DOHH2 (cell line): ENCODE data around the gene MTERF4.

ENCODE experiments used
- H3F3A ChIP-seq: fragments of 200-600 bp; sonication (generic), shearing (Covaris generic); 2 replicates; pipeline ENCODE4 v1.6.0; 2016; ENCODE audit warnings: antibody characterized with exemption, mild to moderate bottlenecking; ENCODE audit not compliant: control insufficient read depth, insufficient read depth
- H3K27ac ChIP-seq: fragments of 200-600 bp; sonication (generic); 2 replicates; pipeline ENCODE4 v1.5.1; 2014; ENCODE audit warnings: low read depth, mild to moderate bottlenecking, low read length, moderate library complexity
- H3K27me3 ChIP-seq: fragments of 200-600 bp; sonication (generic); 2 replicates; pipeline ENCODE4 v1.6.1; 2014; ENCODE audit warnings: mild to moderate bottlenecking, low read length, mixed read lengths; ENCODE audit not compliant: control insufficient read depth
- H3K36me3 ChIP-seq: fragments of 200-600 bp; sonication (generic); 2 replicates; pipeline ENCODE4 v1.6.1; 2014; ENCODE audit warnings: mild to moderate bottlenecking, low read length, moderate library complexity, mixed read lengths; ENCODE audit not compliant: control insufficient read depth
- H3K4me1 ChIP-seq: fragments of 200-600 bp; sonication (generic); 2 replicates; pipeline ENCODE4 v1.6.1; 2014; ENCODE audit warnings: mild to moderate bottlenecking, low read length, mixed read lengths; ENCODE audit not compliant: control insufficient read depth
- H3K4me2 ChIP-seq: fragments of 200-600 bp; sonication (generic); 2 replicates; pipeline ENCODE4 v1.6.0; 2014; ENCODE audit warnings: mild to moderate bottlenecking, low read length, moderate library complexity
- H3K4me3 ChIP-seq: fragments of 200-600 bp; sonication (generic); 2 replicates; pipeline ENCODE4 v1.5.1; 2014; ENCODE audit warnings: mild to moderate bottlenecking, low read length, mixed read lengths
- H3K79me2 ChIP-seq: fragments of 200-600 bp; sonication (generic); 2 replicates; pipeline ENCODE4 v1.6.1; 2014; ENCODE audit warnings: mild to moderate bottlenecking, low read length, mixed read lengths; ENCODE audit not compliant: control insufficient read depth
- H3K9me2 ChIP-seq: fragments of 200-600 bp; sonication (generic); replicated peaks from 2 replicates; pipeline ENCODE4 v1.6.1; 2014; ENCODE audit warnings: mild to moderate bottlenecking, low read length, mixed read lengths; ENCODE audit not compliant: control insufficient read depth
- H3K9me3 ChIP-seq: fragments of 200-600 bp; sonication (generic); 2 replicates; pipeline ENCODE4 v1.6.1; 2014; ENCODE audit warnings: antibody characterized with exemption, low read length, mixed read lengths; ENCODE audit not compliant: control insufficient read depth, insufficient read depth
- H4K20me1 ChIP-seq: fragments of 200-600 bp; sonication (generic); 2 replicates; pipeline ENCODE4 v1.6.0; 2014; ENCODE audit warnings: low read depth, mild to moderate bottlenecking, antibody characterized with exemption, low read length, moderate library complexity; ENCODE audit not compliant: control insufficient read depth, insufficient read depth
- EZH2phosphoT487 ChIP-seq: fragments of 200-600 bp; sonication (generic); IDR thresholded peaks from 2 replicates; pipeline ENCODE4 v1.6.1; 2017; ENCODE audit warnings: borderline replicate concordance, mild to moderate bottlenecking, antibody characterized with exemption, low read length, moderate library complexity, mixed read lengths
- TF ChIP-seq, protein P1 (sequence below): fragments of 200-600 bp; sonication (generic); IDR thresholded peaks from one replicate; pipeline ENCODE4 v1.5.1; 2014; ENCODE audit warnings: antibody characterized with exemption, mild to moderate bottlenecking, low read depth, low read length; ENCODE audit not compliant: poor library complexity, severe bottlenecking

Gene MTERF4

DNA sequence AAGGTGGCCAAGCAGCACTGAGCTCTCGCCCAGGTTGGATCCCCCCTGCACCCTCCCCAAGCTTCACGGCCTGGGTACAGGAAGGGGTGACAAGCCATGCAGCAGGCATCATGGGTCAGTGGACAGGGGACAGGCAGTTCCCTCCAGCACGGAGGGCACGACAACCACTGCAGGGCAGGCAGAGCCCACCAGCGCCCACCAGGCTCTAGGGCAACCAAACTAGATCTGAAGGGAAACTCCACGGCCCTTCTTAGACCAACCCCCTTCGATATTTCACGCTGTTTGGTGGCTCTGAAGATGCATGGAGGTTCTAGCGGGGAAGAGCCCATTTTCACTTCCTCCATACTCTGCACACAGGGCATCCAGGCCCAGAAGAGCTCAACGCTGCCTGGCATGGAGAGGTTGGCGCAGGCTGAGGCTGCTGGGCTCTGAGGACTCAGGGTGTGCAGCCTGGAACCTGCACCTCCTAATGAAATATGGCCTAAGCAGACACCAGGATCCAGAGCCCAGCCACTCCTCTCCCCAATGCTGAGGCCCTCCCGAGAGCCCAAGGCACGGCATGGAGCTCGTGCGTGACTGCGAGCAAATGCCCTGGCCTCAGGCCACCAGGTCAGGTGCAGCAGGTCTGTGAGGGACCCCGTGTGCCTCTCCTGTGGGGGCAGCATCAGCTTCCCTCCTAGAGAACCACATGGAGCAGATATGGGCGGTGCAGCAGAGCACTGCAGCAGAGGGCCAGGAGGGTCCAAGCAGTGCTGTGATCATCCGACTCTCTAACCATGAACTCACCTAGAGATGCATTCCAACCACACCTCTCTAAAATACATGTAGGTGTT lies 8.7 kb upstream of the MTERF4 start:
- H3K9me2 ChIP-seq, result no peaks in the 10 kb centered on the region
- no peaks in the 10 kb centered on the region for H4K20me1 ChIP-seq
- no peaks in the 10 kb centered on the region for H3K9me3 ChIP-seq
- no peak overlapping the region; the same call in 1 of the 2 replicates for H3K27ac ChIP-seq
- H3K4me1 ChIP-seq, result peaks cover 18% of the 10 kb centered on the region
- no peaks in the 10 kb centered on the region for H3F3A ChIP-seq
- no peaks in the 10 kb centered on the region for H3K27me3 ChIP-seq
- H3K4me3 ChIP-seq, result no peak overlapping the region
- H3K36me3 ChIP-seq, result peaks cover 42% of the 10 kb centered on the region
- TF ChIP-seq EZH2phosphoT487, result no peak
- TF ChIP-seq, protein P1, sequence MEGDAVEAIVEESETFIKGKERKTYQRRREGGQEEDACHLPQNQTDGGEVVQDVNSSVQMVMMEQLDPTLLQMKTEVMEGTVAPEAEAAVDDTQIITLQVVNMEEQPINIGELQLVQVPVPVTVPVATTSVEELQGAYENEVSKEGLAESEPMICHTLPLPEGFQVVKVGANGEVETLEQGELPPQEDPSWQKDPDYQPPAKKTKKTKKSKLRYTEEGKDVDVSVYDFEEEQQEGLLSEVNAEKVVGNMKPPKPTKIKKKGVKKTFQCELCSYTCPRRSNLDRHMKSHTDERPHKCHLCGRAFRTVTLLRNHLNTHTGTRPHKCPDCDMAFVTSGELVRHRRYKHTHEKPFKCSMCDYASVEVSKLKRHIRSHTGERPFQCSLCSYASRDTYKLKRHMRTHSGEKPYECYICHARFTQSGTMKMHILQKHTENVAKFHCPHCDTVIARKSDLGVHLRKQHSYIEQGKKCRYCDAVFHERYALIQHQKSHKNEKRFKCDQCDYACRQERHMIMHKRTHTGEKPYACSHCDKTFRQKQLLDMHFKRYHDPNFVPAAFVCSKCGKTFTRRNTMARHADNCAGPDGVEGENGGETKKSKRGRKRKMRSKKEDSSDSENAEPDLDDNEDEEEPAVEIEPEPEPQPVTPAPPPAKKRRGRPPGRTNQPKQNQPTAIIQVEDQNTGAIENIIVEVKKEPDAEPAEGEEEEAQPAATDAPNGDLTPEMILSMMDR, result no peak
- H3K4me2 ChIP-seq, result peak overlapping the region; percentile 14; the same call in 1 of the 2 replicates
- no peaks in the 10 kb centered on the region for H3K79me2 ChIP-seq

DNA sequence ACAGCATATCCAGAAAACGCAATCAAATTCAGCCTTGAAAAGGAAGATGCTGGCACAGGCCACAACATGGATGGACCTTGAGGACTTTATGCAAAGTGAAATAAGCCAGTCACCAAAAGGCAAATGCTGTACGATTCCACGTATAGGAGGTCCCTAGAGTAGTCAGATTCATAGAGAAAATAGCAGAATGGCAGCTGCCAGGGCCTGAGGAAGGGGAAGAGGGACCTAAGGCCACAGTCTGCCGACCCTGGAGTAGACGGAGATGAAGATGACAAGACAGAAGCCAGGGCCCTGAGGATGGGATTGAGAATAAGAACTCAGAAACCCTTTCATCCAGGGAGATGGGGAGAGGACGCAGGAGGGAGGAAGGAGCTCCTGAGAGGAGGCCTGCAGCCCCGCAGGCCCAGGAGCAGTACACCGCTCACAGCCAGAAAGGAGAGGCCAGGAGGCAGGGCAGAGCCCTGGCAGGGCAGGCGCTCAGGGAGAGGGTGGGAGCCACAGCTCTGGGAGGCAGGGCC lies 8.1 kb upstream of the MTERF4 start:
- Histone ChIP-seq H3K36me3 (peaks cover 41% of the 10 kb centered on the region), H3K27ac (no peak overlapping the region; the same call in 1 of the 2 replicates), H3K4me3 (no peak overlapping the region), H3K9me2 (no peaks in the 10 kb centered on the region), H3F3A (no peaks in the 10 kb centered on the region), H3K27me3 (no peaks in the 10 kb centered on the region), H3K4me2 (peak overlapping the region; percentile 14; the same call in 1 of the 2 replicates), H3K79me2 (no peaks in the 10 kb centered on the region), H3K9me3 (no peaks in the 10 kb centered on the region), H4K20me1 (no peaks in the 10 kb centered on the region), H3K4me1 (peaks cover 19% of the 10 kb centered on the region)
- TF ChIP-seq EZH2phosphoT487, result no peak
- TF ChIP-seq, protein P1, result no peak

DNA sequence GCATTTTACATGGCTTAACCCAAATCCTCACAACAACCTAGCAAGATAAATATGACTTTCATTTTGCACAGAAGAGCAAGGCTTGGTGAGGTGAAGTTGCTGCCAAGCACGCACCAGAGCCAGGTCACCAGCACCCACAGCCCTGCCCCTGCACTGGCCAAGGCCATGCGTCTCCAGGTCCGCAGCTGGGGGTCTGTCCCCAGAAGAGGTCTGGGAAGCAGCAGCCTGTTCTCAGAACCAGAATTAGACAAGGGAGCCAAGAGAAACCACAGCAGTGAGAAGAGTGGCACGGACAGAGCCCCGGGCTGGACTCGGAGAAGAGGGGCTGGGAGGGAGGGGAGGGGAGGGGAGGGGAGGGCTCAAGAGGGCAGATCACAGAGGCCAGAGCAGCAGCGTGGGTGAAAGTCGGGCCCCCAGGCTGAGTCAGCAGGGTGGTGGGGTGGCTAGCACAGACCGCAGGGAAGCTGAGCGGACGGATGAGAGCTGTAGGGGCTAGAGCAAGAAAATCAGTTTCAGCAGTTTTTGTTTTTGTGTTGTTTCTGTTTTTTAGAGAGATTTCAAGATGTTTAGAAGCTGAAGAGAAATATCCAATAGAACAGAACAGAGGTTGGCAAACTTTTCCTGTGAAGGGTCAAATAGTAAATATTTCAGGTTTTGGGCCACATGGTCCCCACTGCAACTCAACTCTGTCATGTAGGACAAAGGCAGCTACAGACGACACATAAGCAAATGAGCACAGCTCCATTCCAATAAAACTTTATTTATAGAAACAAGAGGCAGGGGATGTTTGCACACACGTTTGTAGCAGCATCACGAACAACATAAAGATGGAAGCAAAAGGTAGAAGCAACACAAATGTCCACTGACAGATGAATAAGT lies 7.4 kb upstream of the MTERF4 start:
- Histone ChIP-seq H3K4me3 (no peak overlapping the region), H3K9me2 (no peaks in the 10 kb centered on the region), H3K4me1 (peaks cover 19% of the 10 kb centered on the region), H3K4me2 (no peak overlapping the region), H4K20me1 (no peaks in the 10 kb centered on the region), H3K27ac (no peak overlapping the region), H3K9me3 (no peaks in the 10 kb centered on the region), H3K27me3 (no peaks in the 10 kb centered on the region), H3F3A (no peaks in the 10 kb centered on the region), H3K36me3 (peaks cover 34% of the 10 kb centered on the region), H3K79me2 (no peaks in the 10 kb centered on the region)
- TF ChIP-seq EZH2phosphoT487, result no peak
- TF ChIP-seq, protein P1, result no peak
